Measurements from ENCODE around the gene PER3. TPM values are rescaled to one million over a fixed set of nuclear protein-coding genes. Genes with fewer than 3 reads are reported as not detected.

Gene PER3
- total and polyA plus RNA-seq, 2 of the 4 experiments (the other 2 are of a cell fraction), result 3.4 to 4.2 TPM

GRCh38 chr1:7827126-7827955 lies 43.2 kb downstream of the PER3 start:
- in situ Hi-C loops (cut with MboI; ENCODE audit: low sequenced_read_pairs) (no loop called here), intact Hi-C loops (cut with micrococcal nuclease) (no loop called here), dilution Hi-C loops (cut with HindIII; ENCODE audit: low sequenced_read_pairs, unreplicated experiment) (no loop called here)
- ChIA-PET CTCF (no interaction called here), POLR2A (ENCODE audit: unreplicated experiment) (interaction anchor here (0.7 kb wide), 1 partner anchor 86 kb away, joined by 3 read pairs; no protein-coding TSS in a partner anchor)
- Histone ChIP-seq H3K9me1 (ENCODE audit: insufficient read depth, low read length) (no peaks in the 10 kb centered on the region), H2AK5ac (ENCODE audit: low read depth, low read length) (no peak overlapping the region), H3K9ac (ENCODE audit: low read depth, low read length) (no peak overlapping the region), H4K5ac (ENCODE audit: low read depth, low read length) (no peak overlapping the region; the same call in 1 of the 2 replicates), H4K20me1 (ENCODE audit: insufficient read depth, low read length) (no peaks in the 10 kb centered on the region), H3K23ac (ENCODE audit: low read depth, low read length) (no peak overlapping the region), H2AK9ac (replicated peaks; ENCODE audit: low read depth, low read length, poor library complexity) (no peak overlapping the region), H3K27ac (ENCODE audit: insufficient read depth, low read length) (no peak overlapping the region), H3K4me1 (ENCODE audit: control insufficient read depth, insufficient read depth, low read length) (no peaks in the 10 kb centered on the region), H2AFZ (replicated peaks; ENCODE audit: low read length, poor library complexity) (no peak overlapping the region), H3K4ac (ENCODE audit: low read depth, low read length) (no peak overlapping the region), H3K9me3 (ENCODE audit: control insufficient read depth, insufficient read depth, low read length) (no peaks in the 10 kb centered on the region), H3K14ac (replicated peaks; ENCODE audit: low read depth, low read length) (no peak overlapping the region), H2BK5ac (ENCODE audit: low read depth, low read length, poor library complexity, severe bottlenecking) (no peak overlapping the region), H3K36me3 (ENCODE audit: control insufficient read depth, insufficient read depth, low read length) (peaks cover 15% of the 10 kb centered on the region), H2BK120ac (ENCODE audit: low read depth, low read length) (no peak overlapping the region), H3K27me3 (ENCODE audit: control insufficient read depth, insufficient read depth, low read length) (no peaks in the 10 kb centered on the region), H3K18ac (ENCODE audit: low read depth, low read length) (no peak overlapping the region), H2BK15ac (ENCODE audit: low read depth, low read length) (no peak overlapping the region), H4K91ac (ENCODE audit: insufficient read depth, low read depth, low read length) (no peak overlapping the region), H3K79me1 (ENCODE audit: low read depth in 1 of 2, low read length in 2 of 2) (no peaks in the 10 kb centered on the region), H3K4me2 (ENCODE audit: low read depth, low read length) (no peak overlapping the region), H2BK20ac (ENCODE audit: low read depth, low read length) (no peak overlapping the region), H4K8ac (ENCODE audit: low read depth in 2 of 2, low read length in 2 of 2) (peak overlapping the region; percentile 49 to 76; a peak in 2 of 4 replicates), H3K4me3 (ENCODE audit: insufficient read depth, low read depth, low read length) (peak overlapping the region; percentile 27; the same call in 1 of the 2 replicates), H3K56ac (ENCODE audit: extremely low read depth, insufficient read depth, low read length) (no peak overlapping the region)
- peak; percentile 74 for ATAC-seq (ENCODE audit: low read depth)
- no peak for DNase-seq
- no peak for TF ChIP-seq CEBPB (IDR thresholded peaks at IDR 0.05; ENCODE audit: low read depth, low read length)
- TF ChIP-seq USF2 (IDR thresholded peaks at IDR 0.05; ENCODE audit: low read depth, low read length), result no peak
- TF ChIP-seq FOS (IDR thresholded peaks at IDR 0.05; ENCODE audit: low read depth, low read length), result no peak
- no peak for TF ChIP-seq RCOR1 (IDR thresholded peaks at IDR 0.05; ENCODE audit: insufficient replicate concordance, low read length)
- BruUV-seq (replicated peaks), result TSS peak; percentile 41
- WGBS, 2 experiments (ENCODE audit: extremely low coverage in 2 of 2, insufficient read length in 1 of 2), result 84% methylated on average over 24 of the region's 39 CpGs; no CpG with 5 or more reads in 1 of the 2 experiments
